Upper lobe of left lung (tissue), 6 donors: ENCODE results near the gene GSG1L. TPM values are rescaled to one million over a fixed set of nuclear protein-coding genes. Genes with fewer than 3 reads are reported as not detected.

Experiments
- ATAC-seq, 2 donors: fragments of 200-7000 bp; cut with Tn5 transposase; one replicate each; pipeline ENCODE4 v1.9.1; 2022; ENCODE audit warnings: mild to moderate bottlenecking in 2 of 2, moderate library complexity in 2 of 2; ENCODE audit not compliant: low FRiP score in 2 of 2
- DNase-seq, 2 donors: peaks; one replicate each; pipeline ENCODE4 v3.0.0-alpha.2; 2019 to 2020
- H3K27ac ChIP-seq, 4 donors: fragments of 200-600 bp; sonication (generic); one replicate each; pipeline ENCODE4 v1.5.1; 2016 to 2019
- H3K27me3 ChIP-seq, 4 donors: fragments of 200-600 bp; sonication (generic); one replicate each; pipeline ENCODE4 v1.5.1; 2017 to 2019
- H3K36me3 ChIP-seq, 4 donors: fragments of 200-600 bp; sonication (generic); one replicate each; pipeline ENCODE4 v1.5.1; 2016 to 2019
- H3K4me1 ChIP-seq, 4 donors: fragments of 200-600 bp; sonication (generic); one replicate each; pipeline ENCODE4 v1.5.1; 2018 to 2019
- H3K4me3 ChIP-seq, 4 donors: fragments of 200-600 bp; sonication (generic); one replicate each; pipeline ENCODE4 v1.5.1; 2017 to 2019; ENCODE audit warnings: mild to moderate bottlenecking in 2 of 4, moderate library complexity in 1 of 4
- H3K9me3 ChIP-seq, 4 donors: fragments of 200-600 bp; sonication (generic); one replicate each; pipeline ENCODE4 v1.5.1; 2018 to 2019
- EP300 ChIP-seq, 4 donors: sonication (generic); formaldehyde crosslinking; IDR thresholded peaks; one replicate each; pipeline ENCODE4 v1.5.1; 2017; ENCODE audit warnings: antibody characterized with exemption in 4 of 4, control low read depth in 2 of 4
- POLR2A ChIP-seq, 4 donors: fragments of 450-650 bp; IDR thresholded peaks; one replicate each; pipeline ENCODE4 v1.5.1; 2016 to 2017; ENCODE audit warnings: antibody characterized with exemption in 4 of 4, mild to moderate bottlenecking in 2 of 4
- POLR2AphosphoS5 ChIP-seq, 2 donors: sonication (generic); formaldehyde crosslinking; IDR thresholded peaks; one replicate each; pipeline ENCODE4 v1.5.1; 2017; ENCODE audit warnings: antibody characterized with exemption in 2 of 2
- WGBS, 2 donors: methylation state at CpG; one replicate each; pipeline ENCODE4 v1.1.5; 2017 to 2018; 5-methylcytosine and 5-hydroxymethylcytosine counted together
- total RNA-seq, 6 donors: library from RNA; depleted of rRNA in 4 of 6; stranded (reverse); fragments of >200 nt in 4 of 6; gene quantifications; one replicate each; pipeline versions ENCODE4 v1.1.0 to v1.2.1, GENCODE V29; 2016 to 2021
- TF ChIP-seq, protein P1 (sequence below), 6 experiments: fragments of 450-650 bp in 4 of 6; fragments of 200-600 bp in 2 of 6; sonication (generic) in 2 of 6; IDR thresholded peaks; one replicate each; pipeline ENCODE4 v1.5.1; 2016 to 2019; ENCODE audit warnings: antibody characterized with exemption in 6 of 6
- donor health status: DM: no; HTN: no; CAD: no; lungs with moderate emphysema.
- donor health status: DM: no; HTN: yes; CAD: no; lungs with severe emphysema.

Gene GSG1L
- total RNA-seq, 6 donors from 2014 or later = 2.2 TPM; not detected in 5

DNA sequence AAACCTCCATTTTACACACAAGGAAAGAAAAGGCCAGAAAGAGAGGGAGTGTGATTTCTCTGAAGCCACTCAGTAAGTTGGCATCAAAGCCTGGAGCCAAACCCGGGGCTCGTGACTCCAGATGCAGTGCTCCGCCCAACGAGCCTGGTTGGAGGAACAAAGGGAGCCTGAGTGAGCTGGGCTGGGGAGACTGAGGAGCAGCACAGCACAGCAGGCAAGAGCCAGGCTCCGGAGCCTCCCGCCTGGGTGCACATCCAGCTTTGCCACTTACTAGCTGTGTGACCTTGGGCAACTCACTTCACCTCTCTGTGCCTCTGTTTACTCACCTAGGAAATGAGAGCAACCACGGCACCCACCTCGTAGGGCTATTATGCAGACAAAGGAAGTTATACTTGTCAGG, 5.6 kb downstream of the GSG1L start:
- Histone ChIP-seq H3K4me3 (no peak overlapping the region), H3K27ac (no peak overlapping the region), H3K4me1 (peaks cover 0 to 7% (median 1%) of the 10 kb centered on the region in 4 donors), H3K27me3 (peaks cover 0 to 13% (median 5%) of the 10 kb centered on the region in 4 donors), H3K9me3 (no peaks in the 10 kb centered on the region), H3K36me3 (no peaks in the 10 kb centered on the region)
- DNase-seq (no peak), ATAC-seq (no peak)
- WGBS, 2 donors = 62 to 77% methylated on average over 6 to 8 of the region's 8 CpGs
- TF ChIP-seq, protein P1, sequence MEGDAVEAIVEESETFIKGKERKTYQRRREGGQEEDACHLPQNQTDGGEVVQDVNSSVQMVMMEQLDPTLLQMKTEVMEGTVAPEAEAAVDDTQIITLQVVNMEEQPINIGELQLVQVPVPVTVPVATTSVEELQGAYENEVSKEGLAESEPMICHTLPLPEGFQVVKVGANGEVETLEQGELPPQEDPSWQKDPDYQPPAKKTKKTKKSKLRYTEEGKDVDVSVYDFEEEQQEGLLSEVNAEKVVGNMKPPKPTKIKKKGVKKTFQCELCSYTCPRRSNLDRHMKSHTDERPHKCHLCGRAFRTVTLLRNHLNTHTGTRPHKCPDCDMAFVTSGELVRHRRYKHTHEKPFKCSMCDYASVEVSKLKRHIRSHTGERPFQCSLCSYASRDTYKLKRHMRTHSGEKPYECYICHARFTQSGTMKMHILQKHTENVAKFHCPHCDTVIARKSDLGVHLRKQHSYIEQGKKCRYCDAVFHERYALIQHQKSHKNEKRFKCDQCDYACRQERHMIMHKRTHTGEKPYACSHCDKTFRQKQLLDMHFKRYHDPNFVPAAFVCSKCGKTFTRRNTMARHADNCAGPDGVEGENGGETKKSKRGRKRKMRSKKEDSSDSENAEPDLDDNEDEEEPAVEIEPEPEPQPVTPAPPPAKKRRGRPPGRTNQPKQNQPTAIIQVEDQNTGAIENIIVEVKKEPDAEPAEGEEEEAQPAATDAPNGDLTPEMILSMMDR (IDR thresholded peaks at IDR 0.05) = no peak
- TF ChIP-seq POLR2A (IDR thresholded peaks at IDR 0.05) = no peak
- no peak for TF ChIP-seq POLR2AphosphoS5 (IDR thresholded peaks at IDR 0.05)
- TF ChIP-seq EP300 (IDR thresholded peaks at IDR 0.05) = no peak

DNA sequence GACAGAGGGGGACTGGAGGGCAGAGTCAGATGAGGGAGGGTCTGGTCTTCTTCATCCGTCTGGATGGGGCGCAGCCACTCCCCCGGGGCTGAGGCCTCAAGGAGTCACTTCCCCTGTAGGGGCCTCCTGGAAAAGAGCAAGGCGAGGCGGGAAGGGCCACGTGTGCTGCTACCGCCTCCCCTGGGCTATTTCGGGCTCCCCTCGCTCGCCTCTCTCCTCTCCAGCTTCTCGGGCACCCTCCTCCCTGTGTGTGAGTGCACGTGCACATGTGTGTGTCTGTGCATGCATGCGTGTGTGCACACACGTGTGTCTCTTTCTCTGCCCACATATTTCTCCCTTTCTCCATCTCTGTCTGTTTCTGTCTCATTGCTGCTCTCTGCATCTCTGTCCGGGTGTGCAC, 10.1 kb downstream of the GSG1L start:
- no peak for ATAC-seq
- peaks cover 0 to 7% (median 5%) of the 10 kb centered on the region in 4 donors for H3K9me3 ChIP-seq
- TF ChIP-seq EP300 (IDR thresholded peaks at IDR 0.05) (no peak), POLR2AphosphoS5 (IDR thresholded peaks at IDR 0.05) (no peak), POLR2A (IDR thresholded peaks at IDR 0.05) (no peak)
- H3K27ac ChIP-seq = no peak overlapping the region
- no peak for DNase-seq
- H3K4me3 ChIP-seq = no peak overlapping the region
- H3K4me1 ChIP-seq = no peaks in the 10 kb centered on the region
- H3K27me3 ChIP-seq = no peaks in the 10 kb centered on the region
- H3K36me3 ChIP-seq = no peaks in the 10 kb centered on the region
- 33 to 43% methylated on average over 13 to 15 of the region's 15 CpGs for WGBS, 2 donors

DNA sequence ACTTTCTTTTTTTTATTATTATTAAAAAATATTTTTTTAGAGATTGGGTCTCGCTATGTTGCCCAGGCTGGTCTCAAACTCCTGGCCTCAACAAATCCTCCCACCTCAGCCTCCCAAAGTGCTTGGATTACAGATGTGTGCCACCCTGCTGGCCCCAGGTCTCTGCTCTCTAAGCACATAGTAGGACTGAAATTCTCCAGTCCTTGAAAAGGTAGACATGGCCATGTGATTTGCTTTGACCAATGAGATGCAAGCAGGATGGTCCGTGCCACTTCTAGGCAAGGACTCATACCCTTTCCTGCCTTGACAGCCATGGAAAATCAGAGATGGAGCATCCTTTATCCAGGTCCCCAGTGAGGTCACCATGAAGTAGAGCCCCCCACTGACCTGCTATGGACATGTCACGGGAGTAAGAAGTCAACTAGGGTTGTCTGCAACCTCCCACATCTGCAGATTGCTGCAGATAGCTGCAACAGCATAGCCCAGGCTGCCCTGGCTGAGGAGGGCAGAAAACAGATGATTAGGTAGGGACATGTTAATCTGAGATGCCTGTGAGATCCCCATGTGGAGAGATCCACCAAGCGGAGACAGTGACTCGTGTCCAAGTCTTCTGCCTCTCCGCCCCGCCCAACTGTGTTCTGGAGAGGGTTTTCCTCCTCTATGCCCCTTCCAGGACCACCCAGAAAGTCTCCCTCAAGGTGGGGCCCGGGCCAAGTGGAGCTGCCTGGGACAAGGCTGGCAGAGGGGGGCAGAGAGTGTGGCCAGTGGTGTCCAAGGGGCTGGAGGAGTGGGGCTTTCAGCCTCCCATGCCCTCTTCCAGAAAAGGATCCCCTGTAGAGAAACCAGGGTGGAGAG, 11.0 kb downstream of the GSG1L start:
- no peak for DNase-seq
- no peaks in the 10 kb centered on the region for H3K36me3 ChIP-seq
- H3K9me3 ChIP-seq = peaks cover 0 to 8% (median 6%) of the 10 kb centered on the region in 4 donors
- TF ChIP-seq POLR2AphosphoS5 (IDR thresholded peaks at IDR 0.05) (no peak), EP300 (IDR thresholded peaks at IDR 0.05) (no peak), POLR2A (IDR thresholded peaks at IDR 0.05) (no peak)
- TF ChIP-seq, protein P1 (IDR thresholded peaks at IDR 0.05) = no peak
- ATAC-seq = no peak
- no peak overlapping the region for H3K4me3 ChIP-seq
- 63 to 81% methylated on average over 3 to 8 of the region's 8 CpGs for WGBS, 2 donors
- no peaks in the 10 kb centered on the region for H3K27me3 ChIP-seq
- H3K4me1 ChIP-seq = no peaks in the 10 kb centered on the region
- H3K27ac ChIP-seq = no peak overlapping the region

DNA sequence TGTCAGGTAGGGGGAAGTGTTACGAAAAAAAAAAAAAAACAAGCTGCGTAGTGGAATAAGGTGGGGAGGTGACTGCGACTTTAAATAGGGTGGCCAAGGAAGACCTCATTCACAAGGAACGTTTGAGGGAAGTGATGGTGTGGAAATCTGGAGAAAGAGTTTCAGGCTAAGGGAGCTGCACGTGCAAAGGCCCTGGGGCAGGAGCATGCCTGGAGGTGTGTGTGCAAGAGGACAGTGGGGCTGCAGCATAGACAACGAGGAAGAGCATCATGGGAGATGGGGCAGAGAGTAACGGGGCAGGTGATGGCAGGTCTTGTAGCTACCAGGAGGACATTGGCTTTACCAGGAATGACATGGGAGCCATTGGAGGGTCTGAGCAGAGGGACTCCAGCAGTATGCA, 12.0 kb downstream of the GSG1L start:
- no peak for DNase-seq
- TF ChIP-seq POLR2AphosphoS5 (IDR thresholded peaks at IDR 0.05) (no peak), EP300 (IDR thresholded peaks at IDR 0.05) (no peak), POLR2A (IDR thresholded peaks at IDR 0.05) (no peak)
- TF ChIP-seq, protein P1 (IDR thresholded peaks at IDR 0.05) = no peak
- H3K4me3 ChIP-seq = no peak overlapping the region
- ATAC-seq = no peak
- H3K27ac ChIP-seq = no peak overlapping the region
- H3K27me3 ChIP-seq = no peaks in the 10 kb centered on the region
- H3K4me1 ChIP-seq = no peaks in the 10 kb centered on the region
- H3K36me3 ChIP-seq = no peaks in the 10 kb centered on the region
- H3K9me3 ChIP-seq = peaks cover 0 to 8% (median 6%) of the 10 kb centered on the region in 4 donors
- WGBS, 2 donors = 77 to 82% methylated on average over 7 of the region's 7 CpGs

DNA sequence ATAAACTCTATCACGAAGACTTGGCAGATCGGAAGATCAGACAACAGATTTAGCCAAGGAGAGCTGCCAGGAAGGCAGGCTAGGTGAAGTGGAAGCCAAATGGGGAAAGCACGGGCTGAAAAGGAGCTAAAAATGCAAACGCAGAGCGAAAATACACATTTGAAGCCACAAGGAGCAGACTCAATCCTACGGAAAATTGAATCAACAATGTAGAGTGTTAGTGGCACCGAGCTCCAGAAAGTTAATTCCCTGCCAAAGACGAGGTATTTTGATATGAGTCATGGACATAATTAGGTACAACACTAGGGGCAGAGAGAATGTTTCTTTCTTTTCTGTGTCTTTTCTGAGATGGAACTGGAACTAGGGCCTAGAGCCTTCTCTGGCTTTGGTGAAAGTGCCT, 20.7 kb downstream of the GSG1L start:
- no peaks in the 10 kb centered on the region for H3K36me3 ChIP-seq
- WGBS, 2 donors = 63 to 67% methylated on average over 8 of the region's 8 CpGs
- no peak overlapping the region for H3K4me3 ChIP-seq
- DNase-seq = no peak
- H3K4me1 ChIP-seq = no peaks in the 10 kb centered on the region
- H3K27ac ChIP-seq = no peak overlapping the region
- no peak for ATAC-seq
- no peaks in the 10 kb centered on the region for H3K27me3 ChIP-seq
- no peaks in the 10 kb centered on the region for H3K9me3 ChIP-seq
- TF ChIP-seq POLR2AphosphoS5 (IDR thresholded peaks at IDR 0.05) (no peak), POLR2A (IDR thresholded peaks at IDR 0.05) (no peak), EP300 (IDR thresholded peaks at IDR 0.05) (no peak)
- TF ChIP-seq, protein P1 (IDR thresholded peaks at IDR 0.05) = no peak
